Stimulated activated naive CD4-positive, alpha-beta T cell treated with Interleukin-2 at 50 U/mL for 16 hours (primary cell): ENCODE results near the gene IKZF1.

Experiments used
- DNase-seq: peaks from one replicate; lab custom pipeline; 2025; lab: John Stamatoyannopoulos, UW

The IKZF1 gene

GRCh38 chr7:50308532-50309385 lies 4.2 kb downstream of the IKZF1 start:
- DNase-seq: no peak

- no peak for DNase-seq
Measured at GRCh38 chr7:50309721-50310120, 5.2 kb downstream of the IKZF1 start.

- DNase-seq: no peak
Measured at GRCh38 chr7:50310361-50310760, 5.8 kb downstream of the IKZF1 start.

GRCh38 chr7:50310956-50311355 lies 6.4 kb downstream of the IKZF1 start:
- DNase-seq: no peak

- DNase-seq: no peak
Measured at GRCh38 chr7:50312250-50313162, 8.0 kb downstream of the IKZF1 start.

GRCh38 chr7:50314836-50315592 lies 10.5 kb downstream of the IKZF1 start:
- DNase-seq: no peak

- DNase-seq: peak; percentile 21
Measured at GRCh38 chr7:50315739-50316671, 11.5 kb downstream of the IKZF1 start.

GRCh38 chr7:50317221-50317678 lies 12.7 kb downstream of the IKZF1 start:
- DNase-seq: peak; percentile 22

- DNase-seq: no peak
Measured at GRCh38 chr7:50317697-50318669, 13.5 kb downstream of the IKZF1 start.

GRCh38 chr7:50321487-50322067 lies 17.1 kb downstream of the IKZF1 start:
- peak; percentile 37 for DNase-seq

GRCh38 chr7:50324113-50324512 lies 19.6 kb downstream of the IKZF1 start:
- no peak for DNase-seq

- no peak for DNase-seq
Measured at GRCh38 chr7:50327443-50327842, 22.9 kb downstream of the IKZF1 start.

- DNase-seq: no peak
Measured at GRCh38 chr7:50329775-50330174, 25.3 kb downstream of the IKZF1 start.

- DNase-seq: no peak
Measured at GRCh38 chr7:50330254-50330653, 25.7 kb downstream of the IKZF1 start.

- no peak for DNase-seq
Measured at GRCh38 chr7:50330696-50331095, 26.2 kb downstream of the IKZF1 start.

- DNase-seq: peak; percentile 35
Measured at GRCh38 chr7:50331564-50332208, 27.2 kb downstream of the IKZF1 start.

- no peak for DNase-seq
Measured at GRCh38 chr7:50332241-50333165, 28.0 kb downstream of the IKZF1 start.

- no peak for DNase-seq
Measured at GRCh38 chr7:50333221-50333651, 28.7 kb downstream of the IKZF1 start.
